GM21786 (cell line): ENCODE measurements around the gene LCNL1.
"Not testable (repeated sequence)": the region's sequence is repeated elsewhere in the genome, so short reads cannot be mapped to it uniquely, and the experiment has no call there.

Experiments
- ATAC-seq: cut with Tn5 transposase; IDR thresholded peaks from one replicate; pipeline ENCODE4 v1.9.1; 2021; ENCODE audit not compliant: unreplicated experiment

The LCNL1 gene

GRCh38 chr9:136991993-136992818, 9.4 kb downstream of the LCNL1 start, which contains the start of gene PAXX:
PAXX (plus strand) TSS chr9:136992422; CDS start chr9:136992444, 22 bp downstream.
- peak; percentile 67 for ATAC-seq

GRCh38 chr9:136992819-136993369, 10.1 kb downstream of the LCNL1 start:
- no peak for ATAC-seq

- ATAC-seq = no peak
Observed at GRCh38 chr9:136994180-136994887, 11.5 kb downstream of the LCNL1 start.

GRCh38 chr9:136994888-136995230, 12.1 kb downstream of the LCNL1 start:
- ATAC-seq = no peak

GRCh38 chr9:136995362-136995761, 12.6 kb downstream of the LCNL1 start:
- no peak for ATAC-seq

- no peak for ATAC-seq
Observed at GRCh38 chr9:136995772-136996311, 13.0 kb downstream of the LCNL1 start.

- ATAC-seq = no peak
Observed at GRCh38 chr9:136996361-136997292, 13.8 kb downstream of the LCNL1 start, which contains the start of gene CLIC3. CLIC3 (minus strand) TSS chr9:136996568; CDS start chr9:136996543, 25 bp downstream.

GRCh38 chr9:136997371-136997770, 14.6 kb downstream of the LCNL1 start:
- ATAC-seq = no peak

GRCh38 chr9:136997830-136998234, 15.0 kb downstream of the LCNL1 start:
- no peak for ATAC-seq

- peak; percentile 72 for ATAC-seq
Observed at GRCh38 chr9:137000177-137000930, 17.6 kb downstream of the LCNL1 start.

- ATAC-seq = no peak
Observed at GRCh38 chr9:137001857-137002645, 19.3 kb downstream of the LCNL1 start.

- ATAC-seq = no peak
Observed at GRCh38 chr9:137002646-137003041, 19.9 kb downstream of the LCNL1 start.

GRCh38 chr9:137004285-137004684, 21.5 kb downstream of the LCNL1 start:
- ATAC-seq = not testable (repeated sequence)

- ATAC-seq = no peak
Observed at GRCh38 chr9:137006116-137007003, 23.6 kb downstream of the LCNL1 start.

GRCh38 chr9:137007108-137007815, 24.5 kb downstream of the LCNL1 start:
- ATAC-seq = no peak

- ATAC-seq = no peak
Observed at GRCh38 chr9:137007816-137008270, 25.1 kb downstream of the LCNL1 start.

GRCh38 chr9:137008312-137008711, 25.5 kb downstream of the LCNL1 start:
- ATAC-seq = no peak
